ENCODE measurements around the gene GPRIN1.
"Not testable (repeated sequence)": the region's sequence is repeated elsewhere in the genome, so short reads cannot be mapped to it uniquely, and the experiment has no call there.

Gene GPRIN1

GRCh38 chr5:176603091-176603490 lies 6.9 kb downstream of the GPRIN1 start:
- peaks cover 12% of the 10 kb centered on the region for H3K27me3 Mint-ChIP-seq (ENCODE audit: low read depth)
- no peak for TF ChIP-seq CTCF (IDR thresholded peaks at IDR 0.05; ENCODE audit: unreplicated experiment in 3 of 3)
- no peak overlapping the region for H3K27ac Mint-ChIP-seq
- no peaks in the 10 kb centered on the region for H3K4me1 Mint-ChIP-seq
- peaks cover 5% of the 10 kb centered on the region for H3K36me3 Mint-ChIP-seq (ENCODE audit: low read depth)
- H3K4me3 Mint-ChIP-seq = no peak overlapping the region
- H3K9me3 Mint-ChIP-seq = no peaks in the 10 kb centered on the region

- H3K4me3 Mint-ChIP-seq = no peak overlapping the region
- no peak overlapping the region for H3K27ac Mint-ChIP-seq
- peaks cover 5% of the 10 kb centered on the region for H3K36me3 Mint-ChIP-seq (ENCODE audit: low read depth)
- H3K4me1 Mint-ChIP-seq = no peaks in the 10 kb centered on the region
- TF ChIP-seq CTCF (IDR thresholded peaks at IDR 0.05; ENCODE audit: unreplicated experiment in 3 of 3) = no peak
- peaks cover 17% of the 10 kb centered on the region for H3K27me3 Mint-ChIP-seq (ENCODE audit: low read depth)
- no peaks in the 10 kb centered on the region for H3K9me3 Mint-ChIP-seq
These were observed 8.0 kb downstream of the GPRIN1 start for GRCh38 chr5:176601901-176602482.

GRCh38 chr5:176599749-176600430 lies 10.1 kb downstream of the GPRIN1 start:
- not testable (repeated sequence) for H3K36me3 Mint-ChIP-seq (ENCODE audit: low read depth); H3K9me3 Mint-ChIP-seq; H3K4me3 Mint-ChIP-seq; H3K4me1 Mint-ChIP-seq; H3K27ac Mint-ChIP-seq
- peaks cover 34% of the 10 kb centered on the region for H3K27me3 Mint-ChIP-seq (ENCODE audit: low read depth)

GRCh38 chr5:176597417-176598389 lies 12.3 kb downstream of the GPRIN1 start:
- TF ChIP-seq CTCF (IDR thresholded peaks at IDR 0.05; ENCODE audit: unreplicated experiment in 3 of 3) = no peak
- Mint-ChIP-seq H3K36me3 (ENCODE audit: low read depth) (peaks cover 5% of the 10 kb centered on the region), H3K9me3 (no peaks in the 10 kb centered on the region), H3K27ac (no peak overlapping the region), H3K4me3 (no peak overlapping the region), H3K27me3 (ENCODE audit: low read depth) (peaks cover 37% of the 10 kb centered on the region), H3K4me1 (no peaks in the 10 kb centered on the region)

GRCh38 chr5:176596689-176597416 lies 13.1 kb downstream of the GPRIN1 start:
- Mint-ChIP-seq H3K27ac (no peak overlapping the region), H3K36me3 (ENCODE audit: low read depth) (peaks cover 5% of the 10 kb centered on the region), H3K4me1 (no peaks in the 10 kb centered on the region), H3K4me3 (peak overlapping the region in 1 of 3 experiments; percentile 57), H3K9me3 (no peaks in the 10 kb centered on the region), H3K27me3 (ENCODE audit: low read depth) (peaks cover 34% of the 10 kb centered on the region)
- TF ChIP-seq CTCF (IDR thresholded peaks at IDR 0.05; ENCODE audit: unreplicated experiment in 3 of 3) = peak in 2 of 3 experiments; percentile 10 to 22
